ENCODE measurements around the gene EPHA4. TPM values are rescaled to one million over a fixed set of nuclear protein-coding genes. Genes with fewer than 3 reads are reported as not detected.

The EPHA4 gene
- total and polyA plus RNA-seq, 2 of the 4 experiments (the other 2 are of a cell fraction) = 36.9 to 132 TPM

DNA sequence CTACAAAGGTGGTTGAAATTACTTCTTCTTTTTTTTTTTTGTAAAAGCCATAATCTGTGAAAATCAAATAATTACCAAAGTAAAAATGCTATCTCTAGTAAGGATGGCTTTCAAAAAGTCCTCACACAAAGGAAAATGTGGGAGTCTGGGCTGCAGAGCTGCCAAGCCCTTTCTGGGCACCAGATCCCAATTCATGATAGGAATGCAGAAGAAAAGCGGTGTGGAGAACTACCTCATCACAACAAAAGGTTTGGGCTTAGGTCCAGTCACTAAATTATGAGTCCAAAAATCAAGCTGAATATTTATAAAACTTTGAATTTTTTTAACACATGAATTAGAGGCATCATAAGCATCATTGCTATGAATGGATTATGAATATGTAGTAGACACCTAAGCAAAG is 30.8 kb upstream of the EPHA4 start:
- H2AK5ac ChIP-seq (ENCODE audit: low read depth, low read length) = no peak overlapping the region
- H3K27me3 ChIP-seq (ENCODE audit: control insufficient read depth, insufficient read depth, low read length) = no peaks in the 10 kb centered on the region; the same call in 1 of the 2 replicates
- no peaks in the 10 kb centered on the region for H3K4me1 ChIP-seq (ENCODE audit: control insufficient read depth, insufficient read depth, low read length)
- H3K9ac ChIP-seq (ENCODE audit: low read depth, low read length) = no peak overlapping the region
- dilution Hi-C loops (cut with HindIII; ENCODE audit: low sequenced_read_pairs, unreplicated experiment) = no loop called here
- H3K9me1 ChIP-seq (ENCODE audit: insufficient read depth, low read length) = no peaks in the 10 kb centered on the region
- H2AFZ ChIP-seq (replicated peaks; ENCODE audit: low read length, poor library complexity) = no peak overlapping the region
- H4K8ac ChIP-seq (ENCODE audit: low read depth in 2 of 2, low read length in 2 of 2) = no peak overlapping the region
- H4K91ac ChIP-seq (ENCODE audit: insufficient read depth, low read depth, low read length) = no peak overlapping the region
- no peak overlapping the region for H2BK20ac ChIP-seq (ENCODE audit: low read depth, low read length)
- TF ChIP-seq RFX5 (IDR thresholded peaks at IDR 0.05; ENCODE audit: low read depth, low read length) (no peak), FOS (IDR thresholded peaks at IDR 0.05; ENCODE audit: low read depth, low read length) (no peak), MAFK (IDR thresholded peaks at IDR 0.05; ENCODE audit: low read depth, low read length) (no peak), BHLHE40 (IDR thresholded peaks at IDR 0.05; ENCODE audit: low read depth, low read length) (no peak), SMC3 (IDR thresholded peaks at IDR 0.05; ENCODE audit: low read depth, low read length) (no peak), RAD21 (IDR thresholded peaks at IDR 0.05; ENCODE audit: low read length) (no peak), CEBPB (IDR thresholded peaks at IDR 0.05; ENCODE audit: low read depth, low read length) (no peak), RCOR1 (IDR thresholded peaks at IDR 0.05; ENCODE audit: insufficient replicate concordance, low read length) (no peak), POLR2A (IDR thresholded peaks at IDR 0.05; ENCODE audit: low read depth, low read length) (no peak)
- TF ChIP-seq, protein P1, sequence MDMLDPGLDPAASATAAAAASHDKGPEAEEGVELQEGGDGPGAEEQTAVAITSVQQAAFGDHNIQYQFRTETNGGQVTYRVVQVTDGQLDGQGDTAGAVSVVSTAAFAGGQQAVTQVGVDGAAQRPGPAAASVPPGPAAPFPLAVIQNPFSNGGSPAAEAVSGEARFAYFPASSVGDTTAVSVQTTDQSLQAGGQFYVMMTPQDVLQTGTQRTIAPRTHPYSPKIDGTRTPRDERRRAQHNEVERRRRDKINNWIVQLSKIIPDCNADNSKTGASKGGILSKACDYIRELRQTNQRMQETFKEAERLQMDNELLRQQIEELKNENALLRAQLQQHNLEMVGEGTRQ (IDR thresholded peaks at IDR 0.05; ENCODE audit: low read depth, low read length) = no peak
- TF ChIP-seq, protein P2, sequence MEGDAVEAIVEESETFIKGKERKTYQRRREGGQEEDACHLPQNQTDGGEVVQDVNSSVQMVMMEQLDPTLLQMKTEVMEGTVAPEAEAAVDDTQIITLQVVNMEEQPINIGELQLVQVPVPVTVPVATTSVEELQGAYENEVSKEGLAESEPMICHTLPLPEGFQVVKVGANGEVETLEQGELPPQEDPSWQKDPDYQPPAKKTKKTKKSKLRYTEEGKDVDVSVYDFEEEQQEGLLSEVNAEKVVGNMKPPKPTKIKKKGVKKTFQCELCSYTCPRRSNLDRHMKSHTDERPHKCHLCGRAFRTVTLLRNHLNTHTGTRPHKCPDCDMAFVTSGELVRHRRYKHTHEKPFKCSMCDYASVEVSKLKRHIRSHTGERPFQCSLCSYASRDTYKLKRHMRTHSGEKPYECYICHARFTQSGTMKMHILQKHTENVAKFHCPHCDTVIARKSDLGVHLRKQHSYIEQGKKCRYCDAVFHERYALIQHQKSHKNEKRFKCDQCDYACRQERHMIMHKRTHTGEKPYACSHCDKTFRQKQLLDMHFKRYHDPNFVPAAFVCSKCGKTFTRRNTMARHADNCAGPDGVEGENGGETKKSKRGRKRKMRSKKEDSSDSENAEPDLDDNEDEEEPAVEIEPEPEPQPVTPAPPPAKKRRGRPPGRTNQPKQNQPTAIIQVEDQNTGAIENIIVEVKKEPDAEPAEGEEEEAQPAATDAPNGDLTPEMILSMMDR (conservative IDR thresholded peaks at IDR 0.05; ENCODE audit: low read depth, low read length) = no peak
- no peak overlapping the region for H2BK5ac ChIP-seq (ENCODE audit: low read depth, low read length, poor library complexity, severe bottlenecking)
- in situ Hi-C loops (cut with MboI; ENCODE audit: low sequenced_read_pairs) = no loop called here
- no peak overlapping the region for H3K18ac ChIP-seq (ENCODE audit: low read depth, low read length)
- no peaks in the 10 kb centered on the region for H3K79me1 ChIP-seq (ENCODE audit: low read depth in 1 of 2, low read length in 2 of 2)
- no peak overlapping the region for H2BK120ac ChIP-seq (ENCODE audit: low read depth, low read length)
- no CpG with 5 or more reads among the region's 1 CpG for WGBS, 2 experiments (ENCODE audit: extremely low coverage in 2 of 2, insufficient read length in 1 of 2)
- H2BK15ac ChIP-seq (ENCODE audit: low read depth, low read length) = no peak overlapping the region
- no peak overlapping the region for H4K5ac ChIP-seq (ENCODE audit: low read depth, low read length)
- no peaks in the 10 kb centered on the region for H3K36me3 ChIP-seq (ENCODE audit: control insufficient read depth, insufficient read depth, low read length)
- ATAC-seq (ENCODE audit: low read depth) (no peak), DNase-seq (no peak)
- no peak overlapping the region for H3K23ac ChIP-seq (ENCODE audit: low read depth, low read length)
- H3K4me2 ChIP-seq (ENCODE audit: low read depth, low read length) = no peak overlapping the region
- H4K20me1 ChIP-seq (ENCODE audit: insufficient read depth, low read length) = no peaks in the 10 kb centered on the region
- H3K14ac ChIP-seq (replicated peaks; ENCODE audit: low read depth, low read length) = no peak overlapping the region
- no peak overlapping the region for H3K4ac ChIP-seq (ENCODE audit: low read depth, low read length)
- H3K56ac ChIP-seq (ENCODE audit: extremely low read depth, insufficient read depth, low read length) = no peak overlapping the region
- POLR2A ChIA-PET (ENCODE audit: unreplicated experiment) = interaction anchor here (0.7 kb wide), 1 partner anchor 14 kb away, joined by 3 read pairs; no protein-coding TSS in a partner anchor
- H3K9me3 ChIP-seq (ENCODE audit: control insufficient read depth, insufficient read depth, low read length) = no peaks in the 10 kb centered on the region
- no TSS peak for BruUV-seq (replicated peaks)
- H3K27ac ChIP-seq (ENCODE audit: insufficient read depth, low read length) = no peak overlapping the region
- H2AK9ac ChIP-seq (replicated peaks; ENCODE audit: low read depth, low read length, poor library complexity) = no peak overlapping the region
- CTCF ChIA-PET = no interaction called here
- H3K4me3 ChIP-seq (ENCODE audit: insufficient read depth, low read depth, low read length) = no peak overlapping the region
- intact Hi-C loops (cut with micrococcal nuclease) = no loop called here
